Cortex of kidney (tissue), 1 donor: ENCODE data around the gene PPP2R3A.
"Not testable (repeated sequence)": the region's sequence is repeated elsewhere in the genome, so short reads cannot be mapped to it uniquely, and the experiment has no call there.

Experiments used
- DNase-seq: peaks from one replicate; lab custom pipeline; 2025; lab: John Stamatoyannopoulos, UW

PPP2R3A gene

DNA sequence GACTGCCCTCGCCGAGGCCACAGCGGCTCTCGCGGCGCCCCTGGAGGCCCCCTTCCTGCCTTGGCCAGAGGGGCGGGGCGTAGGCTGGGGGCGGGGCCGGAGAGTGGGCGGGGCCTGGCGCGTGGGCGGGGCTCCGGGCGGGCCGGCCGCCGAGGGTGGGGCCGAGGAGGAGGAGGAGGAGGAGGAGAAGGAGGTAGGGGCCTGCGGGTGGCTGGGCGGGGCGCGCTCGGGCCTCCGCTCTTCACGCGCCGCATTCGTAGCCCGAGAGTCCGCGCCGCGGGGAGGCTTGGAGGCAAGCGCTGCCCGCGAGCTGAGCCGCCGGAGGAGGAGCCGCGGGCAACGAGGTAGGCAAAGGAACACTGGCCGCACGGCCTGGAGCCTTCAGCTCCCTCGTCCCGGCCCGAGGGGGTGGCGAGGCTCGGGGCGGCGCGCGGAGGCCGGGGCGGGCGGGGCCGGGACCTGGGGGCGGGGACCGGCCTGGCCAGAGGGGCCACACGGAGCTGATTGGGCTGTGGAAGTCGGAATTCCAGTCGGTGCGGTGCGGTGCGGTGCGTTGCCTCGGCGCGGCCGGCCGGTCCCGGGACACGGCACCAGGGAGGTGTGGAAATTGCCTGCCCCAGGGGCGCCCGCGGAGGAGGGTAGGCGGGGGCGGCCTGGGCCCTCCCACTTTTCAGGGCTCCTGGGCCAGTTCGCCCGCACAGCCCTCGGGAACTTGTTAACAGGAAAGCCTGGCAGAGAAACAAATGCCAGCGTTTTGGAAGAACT, at the start of gene PPP2R3A:
Gene PPP2R3A, plus strand, starts transcription at position 223 of the 765 bp plus-strand sequence. CDS start 35,771 bp downstream, outside the sequence.
- DNase-seq = peak; percentile 46

- DNase-seq = no peak
Observed at GRCh38 chr3:135916310-135916709, 49.2 kb upstream of the PPP2R3A start.

- no peak for DNase-seq
Observed at GRCh38 chr3:135917076-135917475, 48.5 kb upstream of the PPP2R3A start.

DNA sequence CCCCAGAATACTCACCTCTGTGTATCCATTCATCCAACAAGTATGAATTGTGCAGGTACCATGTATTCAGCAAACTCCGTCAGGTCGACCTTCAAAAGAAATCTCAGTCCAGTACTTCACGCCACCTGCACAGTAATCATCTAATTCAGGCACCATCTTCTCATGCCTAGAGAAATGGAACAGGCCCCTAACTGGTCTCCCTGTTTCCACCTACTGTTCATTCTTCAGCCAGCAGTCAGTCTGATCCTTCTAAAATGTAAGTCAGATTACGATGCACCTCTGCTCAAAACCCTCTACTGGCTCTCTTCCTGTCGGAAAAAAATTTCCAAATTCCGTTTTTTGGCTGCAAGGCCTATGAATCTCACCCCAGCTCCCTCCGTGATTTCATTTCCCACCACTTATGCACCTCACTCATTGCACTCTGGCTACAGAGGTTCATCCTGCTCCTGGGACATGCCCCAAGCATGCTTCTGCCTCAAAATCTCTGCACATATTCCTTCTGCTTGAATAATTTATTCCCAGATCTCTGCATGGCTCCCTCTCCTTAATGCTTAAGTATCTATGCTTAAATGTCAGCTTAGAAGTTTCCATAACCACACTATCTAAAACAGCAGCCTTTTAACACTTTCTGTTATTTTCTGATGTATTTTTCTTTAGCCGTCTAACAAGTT, 47.5 kb upstream of the PPP2R3A start:
- DNase-seq = no peak

- DNase-seq = no peak
Observed at GRCh38 chr3:135918600-135918999, 46.9 kb upstream of the PPP2R3A start.

DNA sequence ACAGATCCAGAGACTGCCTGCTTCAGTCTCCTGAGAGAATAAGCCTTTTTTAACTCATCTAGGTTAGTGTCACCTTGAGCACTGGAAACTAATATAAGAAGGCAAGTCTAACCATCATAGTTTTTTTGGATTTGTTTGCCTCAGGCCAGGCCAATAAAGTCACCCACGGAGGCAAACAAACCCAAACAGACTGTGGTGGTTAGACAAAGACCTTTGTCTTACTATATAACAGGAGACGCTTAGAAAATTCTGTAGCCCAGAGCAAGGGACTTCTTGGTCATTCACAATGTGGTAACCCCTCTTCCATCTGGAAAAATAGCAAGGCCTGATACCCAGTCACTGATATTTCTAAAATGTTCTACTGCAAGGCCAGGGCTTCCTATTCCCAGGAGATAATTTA, 45.3 kb upstream of the PPP2R3A start:
- no peak for DNase-seq

DNA sequence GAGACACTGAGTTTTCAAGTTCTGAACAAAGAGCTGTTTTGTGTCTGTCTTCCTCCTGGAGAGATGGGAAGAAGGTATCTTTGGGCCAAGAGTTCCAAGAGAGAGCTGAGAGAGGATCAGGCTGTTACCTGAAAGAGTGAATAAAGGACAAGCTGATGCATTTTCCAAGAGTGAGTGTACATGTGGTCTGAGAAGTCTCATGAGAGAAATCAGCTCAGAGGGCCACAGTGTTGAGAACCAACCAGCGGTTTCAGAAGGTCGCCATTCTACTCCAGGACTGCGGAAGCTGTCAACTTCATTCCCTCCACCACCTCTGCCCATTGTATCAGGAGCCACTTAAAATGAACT, 42.7 kb upstream of the PPP2R3A start:
- DNase-seq = no peak

GRCh38 chr3:135924506-135924905, 41.0 kb upstream of the PPP2R3A start:
- no peak for DNase-seq

GRCh38 chr3:135926664-135927063, 38.9 kb upstream of the PPP2R3A start:
- DNase-seq = no peak

GRCh38 chr3:135927155-135927554, 38.4 kb upstream of the PPP2R3A start:
- DNase-seq = no peak

GRCh38 chr3:135929670-135930069, 35.9 kb upstream of the PPP2R3A start:
- DNase-seq = no peak

GRCh38 chr3:135930255-135930654, 35.3 kb upstream of the PPP2R3A start:
- no peak for DNase-seq

GRCh38 chr3:135935171-135935570, 30.4 kb upstream of the PPP2R3A start:
- not testable (repeated sequence) for DNase-seq

GRCh38 chr3:135937766-135938165, 27.8 kb upstream of the PPP2R3A start:
- not testable (repeated sequence) for DNase-seq

DNA sequence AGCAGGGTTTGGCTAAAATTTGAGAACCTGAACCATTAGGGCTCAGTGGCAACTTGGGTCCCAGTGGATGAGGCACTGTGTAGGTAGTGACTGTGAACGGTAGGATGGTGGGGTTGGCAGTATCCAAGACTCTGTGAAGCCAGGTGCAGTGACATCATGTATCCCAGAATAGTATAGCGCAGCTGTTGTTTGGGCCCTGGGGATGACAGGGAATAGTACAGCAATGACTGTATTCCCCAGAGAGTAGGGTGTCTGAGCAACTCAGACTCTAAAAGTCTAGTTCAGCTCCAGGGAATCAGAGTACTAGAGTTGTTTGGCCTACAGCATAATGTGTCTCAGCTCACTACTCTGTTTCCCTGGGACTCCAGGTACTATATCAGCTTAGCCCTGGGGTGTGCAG, 20.7 kb upstream of the PPP2R3A start:
- DNase-seq = no peak

GRCh38 chr3:135950941-135951340, 14.6 kb upstream of the PPP2R3A start:
- no peak for DNase-seq

DNA sequence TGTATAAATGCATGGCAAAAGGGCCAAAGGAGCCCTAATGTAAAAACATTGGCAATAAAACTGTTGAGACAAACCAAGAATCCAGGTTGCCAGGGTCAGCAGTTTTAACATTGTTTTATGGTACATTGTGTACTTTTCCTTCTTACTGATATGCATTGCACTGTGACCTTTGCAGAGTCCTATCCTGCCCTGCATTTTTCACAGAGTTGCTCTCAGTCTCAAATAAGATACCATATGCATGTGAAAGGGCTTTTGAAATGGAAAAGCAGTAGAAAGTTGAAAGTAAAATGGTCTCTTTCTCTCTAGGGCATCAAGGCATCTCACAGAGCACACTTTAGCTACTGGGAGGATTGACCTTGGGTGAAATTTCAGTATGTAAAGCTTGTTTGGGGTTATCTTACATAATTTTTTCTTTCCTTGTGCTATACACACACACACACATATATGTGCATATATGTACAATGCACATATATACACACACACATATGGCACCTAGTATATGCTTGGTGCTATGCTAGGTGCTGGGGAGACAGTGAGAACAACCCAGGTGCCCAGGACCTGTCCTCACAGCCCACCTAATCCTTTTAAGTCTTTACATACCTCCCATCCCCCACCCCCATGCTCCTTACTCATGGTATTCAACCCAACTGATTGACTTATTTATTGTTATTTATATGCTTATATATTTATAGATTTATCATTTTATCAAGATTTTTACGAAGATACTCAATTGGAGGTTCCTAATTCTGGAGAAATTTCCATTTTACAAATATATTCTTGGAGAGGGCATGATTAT, 1.2 kb upstream of the PPP2R3A start:
- no peak for DNase-seq

- DNase-seq = no peak
Observed at GRCh38 chr3:135965129-135965505, 411 bp upstream of the PPP2R3A start.

GRCh38 chr3:135966271-135966961, 888 bp downstream of the PPP2R3A start:
- no peak for DNase-seq

DNA sequence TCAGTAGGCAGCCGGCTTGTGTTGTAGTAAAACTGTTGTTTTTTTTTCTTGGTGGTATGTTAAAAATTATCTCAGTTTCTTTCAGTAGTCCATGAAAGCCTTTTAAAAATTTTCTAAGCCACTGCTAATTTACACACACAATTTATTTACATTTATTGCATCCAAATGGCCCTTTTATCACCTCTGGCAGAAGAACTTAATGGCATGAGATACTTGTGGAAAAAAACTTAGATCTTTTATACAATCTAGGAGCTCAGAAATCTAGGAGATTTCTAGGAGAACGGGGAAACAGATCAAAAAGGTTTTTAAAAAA, 1.4 kb downstream of the PPP2R3A start:
- no peak for DNase-seq

- DNase-seq = no peak
Observed at GRCh38 chr3:135967867-135968266, 2.3 kb downstream of the PPP2R3A start.

GRCh38 chr3:135970506-135971116, 5.1 kb downstream of the PPP2R3A start:
- no peak for DNase-seq
